H1 (cell line): Measurements from ENCODE around the gene GPD1. TPM values are rescaled to one million over a fixed set of nuclear protein-coding genes. Genes with fewer than 3 reads are reported as not detected.

Experiments
- CHD7 ChIP-seq: fragments of 300-600 bp; sonication (generic); IDR thresholded peaks from 2 replicates; pipeline ENCODE4 v1.7.1; 2012; ENCODE audit warnings: low read length, moderate library complexity, mild to moderate bottlenecking, inconsistent platforms; ENCODE audit not compliant: insufficient replicate concordance
- FOSL1 ChIP-seq: IDR thresholded peaks from 2 replicates; pipeline ENCODE4 v1.6.1; 2011; ENCODE audit warnings: mild to moderate bottlenecking, low read depth, low read length, moderate library complexity; ENCODE audit not compliant: insufficient read depth
- KDM1A ChIP-seq: fragments of 200-600, 300-600 bp; sonication (generic); IDR thresholded peaks from 2 replicates; pipeline ENCODE4 v1.7.1; 2016; ENCODE audit warnings: mild to moderate bottlenecking, low read length, borderline replicate concordance
- NANOG ChIP-seq: IDR thresholded peaks from 2 replicates; pipeline ENCODE4 v1.6.1; 2011; ENCODE audit warnings: low read length, low read depth, mild to moderate bottlenecking, inconsistent platforms; ENCODE audit not compliant: insufficient read depth, poor library complexity, severe bottlenecking
- RBBP5 ChIP-seq: IDR thresholded peaks from 2 replicates; pipeline ENCODE4 v1.7.1; 2012; ENCODE audit warnings: low read depth, mild to moderate bottlenecking, inconsistent platforms, low read length, moderate library complexity, borderline replicate concordance
- RFX5 ChIP-seq: IDR thresholded peaks from 2 replicates; pipeline ENCODE4 v1.6.1; 2011; ENCODE audit warnings: low read depth, low read length, improper control_type of control experiment, borderline replicate concordance
- RNF2 ChIP-seq: fragments of 200-900, 300-1000 bp; sonication (generic); IDR thresholded peaks from 2 replicates; pipeline ENCODE4 v1.7.1; 2016; ENCODE audit warnings: borderline replicate concordance, low read depth, mild to moderate bottlenecking, antibody characterized with exemption, low read length; ENCODE audit not compliant: poor library complexity, severe bottlenecking; ENCODE audit errors: missing control alignments
- SP2 ChIP-seq: IDR thresholded peaks from 2 replicates; pipeline ENCODE4 v1.6.1; 2012; ENCODE audit warnings: mild to moderate bottlenecking, low read length, inconsistent platforms
- TBP ChIP-seq: IDR thresholded peaks from 2 replicates; pipeline ENCODE4 v1.6.1; 2011; ENCODE audit warnings: low read depth, low read length, improper control_type of control experiment
- polyA plus RNA-seq, 7 experiments: library from polyadenylated mRNA; depleted of rRNA in 3 of 7; stranded (reverse) in 5 of 7; unstranded in 2 of 7; fragments of >200 nt in 5 of 7; fragments of 200-250 nt in 2 of 7; gene quantifications; 1 replicate in 5 of 7; 2 replicates in 1 of 7; 4 replicates in 1 of 7; pipeline versions ENCODE4 v1.2.1 to v1.2.3, GENCODE V29; 2011 to 2013; ENCODE audit warnings: missing spikeins in 2 of 7, mixed read lengths in 2 of 7
- total RNA-seq: library from RNA; stranded (reverse); fragmentation: NEBNext Ultra II Directional; extraction: Animal tissue kit (Norgen Biotek cat#: 25700); gene quantifications from 2 replicates; pipeline ENCODE4 v1.2.1, GENCODE V29; 2021

The GPD1 gene
- total and polyA plus RNA-seq, 2 of the 8 experiments (the other 6 are each of a cell fraction or from before 2014, with no cell fraction given): 0.45 to 0.74 TPM

DNA sequence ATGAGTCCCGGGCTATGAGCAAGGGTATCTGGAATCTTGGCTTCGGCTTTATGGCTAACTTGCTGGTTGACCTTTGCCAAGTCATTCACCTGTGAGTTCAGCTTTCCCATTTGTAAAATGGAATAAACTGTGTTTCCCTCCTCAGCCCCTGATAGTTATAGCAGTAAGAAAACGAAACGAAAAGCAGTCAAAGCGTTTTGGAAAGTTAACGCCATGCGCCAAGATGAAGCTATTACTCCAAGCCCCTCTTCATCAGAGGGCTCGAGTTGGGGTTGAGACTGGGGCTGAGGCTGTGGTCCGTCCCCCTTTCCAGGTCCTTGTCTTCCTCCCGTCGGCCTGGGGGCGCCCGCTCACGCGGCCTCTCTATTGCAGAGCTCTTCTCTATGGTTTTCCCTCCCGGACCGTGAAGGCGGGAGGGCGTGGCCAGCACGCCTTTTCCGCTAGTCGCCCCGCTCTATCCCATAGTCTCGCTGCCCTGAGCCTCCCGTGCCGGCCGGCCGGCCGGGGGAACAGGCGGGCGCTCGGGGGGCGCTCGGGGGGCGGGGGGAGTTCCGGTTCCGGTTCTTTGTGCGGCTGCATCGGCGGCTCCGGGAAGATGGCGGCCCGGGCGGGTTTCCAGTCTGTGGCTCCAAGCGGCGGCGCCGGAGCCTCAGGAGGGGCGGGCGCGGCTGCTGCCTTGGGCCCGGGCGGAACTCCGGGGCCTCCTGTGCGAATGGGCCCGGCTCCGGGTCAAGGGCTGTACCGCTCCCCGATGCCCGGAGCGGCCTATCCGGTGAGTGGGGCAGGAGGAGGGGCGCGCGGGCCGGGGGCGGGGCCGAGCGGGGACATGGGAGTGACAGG, 18.8 kb upstream of the GPD1 start, which contains the start of gene SMARCD1 (continued):
- TF ChIP-seq RFX5 (peak; percentile 52; the same call in 1 of the 2 replicates), CHD7 (no peak), RNF2 (no peak), FOSL1 (no peak), TBP (peak; percentile 69; the same call in 1 of the 2 replicates), RBBP5 (0 out of 2 replicates have a peak, but pooled peaks have one; percentile 86), KDM1A (no peak), NANOG (no peak), SP2 (peak; percentile 97)
